DMS53 treated with DMSO at 0.1 percent for 48 hours (cell line): ENCODE measurements around the gene ADARB2.

ENCODE experiments used
- DNase-seq: peaks from one replicate; lab custom pipeline; 2025; ENCODE audit not compliant: unreplicated experiment; lab: John Stamatoyannopoulos, UW

Gene ADARB2

GRCh38 chr10:1200866-1201807 lies 536.2 kb downstream of the ADARB2 start:
- no peak for DNase-seq

GRCh38 chr10:1199897-1200721 lies 537.2 kb downstream of the ADARB2 start:
- DNase-seq, result no peak

- DNase-seq, result no peak
These were observed 538.0 kb downstream of the ADARB2 start for GRCh38 chr10:1199345-1199673.

GRCh38 chr10:1198453-1199344 lies 538.6 kb downstream of the ADARB2 start:
- DNase-seq, result no peak

GRCh38 chr10:1197384-1197783 lies 539.9 kb downstream of the ADARB2 start:
- no peak for DNase-seq

- DNase-seq, result no peak
These were observed 540.7 kb downstream of the ADARB2 start for GRCh38 chr10:1196656-1197055.

GRCh38 chr10:1195828-1196227 lies 541.5 kb downstream of the ADARB2 start:
- no peak for DNase-seq

GRCh38 chr10:1194161-1194560 lies 543.2 kb downstream of the ADARB2 start:
- DNase-seq, result no peak

- DNase-seq, result no peak
These were observed 543.8 kb downstream of the ADARB2 start for GRCh38 chr10:1193561-1193960.

GRCh38 chr10:1191752-1192151 lies 545.6 kb downstream of the ADARB2 start:
- no peak for DNase-seq

- no peak for DNase-seq
These were observed 546.4 kb downstream of the ADARB2 start for GRCh38 chr10:1190791-1191490.

- DNase-seq, result no peak
These were observed 547.3 kb downstream of the ADARB2 start for GRCh38 chr10:1190052-1190395.

GRCh38 chr10:1189166-1190051 lies 547.9 kb downstream of the ADARB2 start:
- no peak for DNase-seq

GRCh38 chr10:1188558-1189135 lies 548.7 kb downstream of the ADARB2 start:
- no peak for DNase-seq

GRCh38 chr10:1187855-1188557 lies 549.3 kb downstream of the ADARB2 start:
- no peak for DNase-seq

GRCh38 chr10:1187151-1187854 lies 550.0 kb downstream of the ADARB2 start:
- no peak for DNase-seq

- DNase-seq, result no peak
These were observed 550.7 kb downstream of the ADARB2 start for GRCh38 chr10:1186683-1186990.
